ENCODE measurements around the gene BOLL. TPM values are rescaled to one million over a fixed set of nuclear protein-coding genes. Genes with fewer than 3 reads are reported as not detected.
A peak's percentile ranks its signal among the peaks of the same experiment; 100 is the strongest.

Gene BOLL
- polyA plus RNA-seq, 2 of the 4 experiments (the other 2 are of a cell fraction): not detected

DNA sequence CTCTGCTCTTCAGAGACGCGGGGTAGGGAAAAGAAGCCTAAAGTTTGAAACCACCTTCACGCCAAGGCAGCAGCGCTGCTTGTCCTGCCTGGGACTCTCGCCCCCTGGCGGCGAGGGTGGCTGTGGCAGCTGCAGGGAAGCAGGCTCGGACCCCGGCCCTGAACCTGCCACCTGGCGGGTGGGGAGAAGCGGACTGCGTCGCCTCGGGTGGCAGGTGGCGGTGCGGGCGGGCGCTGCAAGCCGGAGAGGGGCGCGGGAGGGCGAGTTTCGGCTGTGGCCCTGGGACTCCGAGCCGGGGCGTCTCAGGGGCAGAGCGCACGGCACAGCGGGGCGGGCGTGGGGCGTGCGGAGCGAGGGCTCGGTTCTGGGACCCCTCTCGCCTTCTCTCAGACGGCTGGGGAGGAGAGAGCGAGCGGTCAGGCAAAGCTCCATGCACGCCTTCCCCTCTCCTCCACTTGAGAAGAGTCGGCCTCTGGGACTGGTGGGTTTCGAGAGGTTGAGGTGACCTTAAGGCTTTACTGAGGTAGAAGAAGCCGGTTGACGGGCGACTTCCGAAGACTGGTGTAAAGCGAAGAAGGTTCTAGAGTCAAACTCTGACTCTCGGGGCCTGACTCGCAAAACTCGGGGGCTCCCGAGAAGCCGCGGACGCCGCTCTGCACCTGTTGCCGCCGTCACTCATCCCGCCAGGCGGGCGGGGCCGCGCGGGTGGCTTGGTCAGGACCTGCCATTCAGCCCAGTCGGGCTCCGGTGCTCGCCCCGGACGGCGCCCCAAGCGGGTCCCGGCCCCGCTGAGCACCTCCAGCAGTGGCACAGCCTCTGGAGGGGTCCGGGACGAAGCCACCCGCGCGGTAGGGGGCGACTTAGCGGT lies 1.1 kb upstream of the BOLL start (continued):
- no peak for TF ChIP-seq ZFP36 (IDR thresholded peaks at IDR 0.05; ENCODE audit: borderline replicate concordance, partially characterized antibody)
- no peak for TF ChIP-seq ESRRA (IDR thresholded peaks at IDR 0.05; ENCODE audit: borderline replicate concordance, low read length)
- TF ChIP-seq HOXB13 (CRISPR knock-in tag; IDR thresholded peaks at IDR 0.05; ENCODE audit: low read depth): no peak
- TF ChIP-seq ZSCAN20 (CRISPR knock-in tag; IDR thresholded peaks at IDR 0.05): no peak
- TF ChIP-seq CEBPB (IDR thresholded peaks at IDR 0.05): no peak
- TF ChIP-seq MAFK (IDR thresholded peaks at IDR 0.05; ENCODE audit: partially characterized antibody): no peak
- TF ChIP-seq HEYL (CRISPR knock-in tag; IDR thresholded peaks at IDR 0.05): no peak
- no peak for TF ChIP-seq BCL3 (IDR thresholded peaks at IDR 0.05)
- TF ChIP-seq POLR2AphosphoS2 (conservative IDR thresholded peaks at IDR 0.05; ENCODE audit: low read length): no peak
- TF ChIP-seq, protein P1, sequence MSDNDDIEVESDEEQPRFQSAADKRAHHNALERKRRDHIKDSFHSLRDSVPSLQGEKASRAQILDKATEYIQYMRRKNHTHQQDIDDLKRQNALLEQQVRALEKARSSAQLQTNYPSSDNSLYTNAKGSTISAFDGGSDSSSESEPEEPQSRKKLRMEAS (IDR thresholded peaks at IDR 0.05): peak; percentile 34; the same call in 1 of the 2 replicates
- peak in 1 of 2 experiments; percentile 32; a peak in 2 of 5 replicates for TF ChIP-seq RAD21 (conservative IDR thresholded peaks at IDR 0.05 in 1 of 2, IDR thresholded peaks at IDR 0.05 in 1 of 2)
- TF ChIP-seq, protein P2, sequence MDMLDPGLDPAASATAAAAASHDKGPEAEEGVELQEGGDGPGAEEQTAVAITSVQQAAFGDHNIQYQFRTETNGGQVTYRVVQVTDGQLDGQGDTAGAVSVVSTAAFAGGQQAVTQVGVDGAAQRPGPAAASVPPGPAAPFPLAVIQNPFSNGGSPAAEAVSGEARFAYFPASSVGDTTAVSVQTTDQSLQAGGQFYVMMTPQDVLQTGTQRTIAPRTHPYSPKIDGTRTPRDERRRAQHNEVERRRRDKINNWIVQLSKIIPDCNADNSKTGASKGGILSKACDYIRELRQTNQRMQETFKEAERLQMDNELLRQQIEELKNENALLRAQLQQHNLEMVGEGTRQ (IDR thresholded peaks at IDR 0.05): no peak
- no peak for TF ChIP-seq EP300 (IDR thresholded peaks at IDR 0.05)
- TF ChIP-seq KDM5A (IDR thresholded peaks at IDR 0.05): no peak
- TF ChIP-seq GATA3 (IDR thresholded peaks at IDR 0.05; ENCODE audit: borderline replicate concordance): no peak
- TF ChIP-seq HOXB5 (CRISPR knock-in tag; IDR thresholded peaks at IDR 0.05): no peak
- TF ChIP-seq TP53 (CRISPR knock-in tag; IDR thresholded peaks at IDR 0.05): no peak
- no peak for TF ChIP-seq FOSL2 (IDR thresholded peaks at IDR 0.05)
- no peak for TF ChIP-seq FOSL2 (CRISPR knock-in tag; IDR thresholded peaks at IDR 0.05)
- TF ChIP-seq BHLHE40 (IDR thresholded peaks at IDR 0.05; ENCODE audit: low read depth, low read length): no peak
- TF ChIP-seq PHF8 (IDR thresholded peaks at IDR 0.05; ENCODE audit: borderline replicate concordance, low read depth): no peak
- TF ChIP-seq HDAC2 (IDR thresholded peaks at IDR 0.05): no peak
- no peak for TF ChIP-seq CHD2 (IDR thresholded peaks at IDR 0.05; ENCODE audit: low read length, partially characterized antibody)

DNA sequence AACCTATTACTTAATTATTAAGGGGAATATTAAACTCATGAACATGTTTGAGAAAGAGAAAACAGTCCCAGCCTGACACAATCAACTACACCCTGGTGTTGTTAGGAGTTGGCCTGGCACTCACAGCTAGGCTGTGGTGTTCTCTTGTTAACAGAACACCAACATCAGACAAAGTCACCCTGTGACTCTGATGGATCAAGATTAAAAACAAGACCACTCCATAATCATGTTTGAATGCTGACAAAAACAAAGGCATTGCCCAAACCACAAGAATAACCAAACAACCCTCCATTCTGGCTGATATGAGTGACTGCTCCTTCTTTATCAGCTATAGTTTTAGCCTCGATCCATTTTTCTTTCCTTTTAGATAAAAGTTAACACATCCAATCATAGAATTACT lies 3.0 kb downstream of the BOLL start:
- ATAC-seq: no peak
- no peak for FAIRE-seq
- TF ChIP-seq MYC (IDR thresholded peaks at IDR 0.05; ENCODE audit: borderline replicate concordance, low read length): no peak
- TF ChIP-seq, protein P3, sequence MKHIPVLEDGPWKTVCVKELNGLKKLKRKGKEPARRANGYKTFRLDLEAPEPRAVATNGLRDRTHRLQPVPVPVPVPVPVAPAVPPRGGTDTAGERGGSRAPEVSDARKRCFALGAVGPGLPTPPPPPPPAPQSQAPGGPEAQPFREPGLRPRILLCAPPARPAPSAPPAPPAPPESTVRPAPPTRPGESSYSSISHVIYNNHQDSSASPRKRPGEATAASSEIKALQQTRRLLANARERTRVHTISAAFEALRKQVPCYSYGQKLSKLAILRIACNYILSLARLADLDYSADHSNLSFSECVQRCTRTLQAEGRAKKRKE (CRISPR knock-in tag; IDR thresholded peaks at IDR 0.05; ENCODE audit: low read depth): no peak
- CTCF ChIA-PET: no interaction called here
- no peak overlapping the region for H3K4me2 ChIP-seq
- peaks cover 5% of the 10 kb centered on the region; the same call in 1 of the 3 replicates for H3K4me1 ChIP-seq
- H3K4me3 ChIP-seq: no peak overlapping the region
- WGBS (ENCODE audit: missing lambda C conversion rate): 56% methylated on average over 1 of the region's 1 CpG
- POLR2A ChIA-PET: no interaction called here
- H3K9me3 ChIP-seq: no peaks in the 10 kb centered on the region
- no peak overlapping the region for H3K27ac ChIP-seq
- DNase-seq (ENCODE audit: low read depth in 1 of 2, low spot score in 1 of 2): no peak

All from A549 (cell line).